ENCODE results near the gene PCA3. TPM values are rescaled to one million over a fixed set of nuclear protein-coding genes. Genes with fewer than 3 reads are reported as not detected.

The PCA3 gene
- total RNA-seq, 2 experiments from 2014 or later, result not detected

DNA sequence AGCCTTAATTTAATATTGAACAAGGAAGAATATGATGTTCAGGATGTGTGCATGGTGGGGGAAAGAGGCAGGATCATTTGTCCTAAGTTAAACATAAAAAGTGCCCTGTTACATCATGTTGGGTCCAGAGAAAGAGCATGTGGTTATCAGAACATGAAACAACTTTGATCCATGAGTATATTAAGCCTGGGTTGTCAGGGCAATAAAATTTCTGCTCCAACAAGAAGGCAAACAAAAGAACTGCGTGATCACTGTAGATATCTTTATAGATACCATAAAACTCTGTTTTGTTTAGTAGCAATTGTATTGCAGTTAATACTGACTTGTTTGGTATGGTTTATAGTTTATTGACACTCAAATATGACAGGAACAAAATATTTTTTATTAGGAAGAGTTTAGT is 35.2 kb downstream of the PCA3 start:
- Mint-ChIP-seq H3K27ac (no peak overlapping the region), H3K36me3 (ENCODE audit: low read depth) (no peaks in the 10 kb centered on the region), H3K27me3 (peaks cover 4% of the 10 kb centered on the region), H3K4me1 (no peaks in the 10 kb centered on the region), H3K9me3 (ENCODE audit: low read depth) (no peaks in the 10 kb centered on the region), H3K4me3 (no peak overlapping the region)
- no peak for ATAC-seq
- DNase-seq, result no peak
- ChIA-PET POLR2A (no interaction called here), CTCF (no interaction called here)
- intact Hi-C loops (cut with DNase I, micrococcal nuclease), result no loop called here

DNA sequence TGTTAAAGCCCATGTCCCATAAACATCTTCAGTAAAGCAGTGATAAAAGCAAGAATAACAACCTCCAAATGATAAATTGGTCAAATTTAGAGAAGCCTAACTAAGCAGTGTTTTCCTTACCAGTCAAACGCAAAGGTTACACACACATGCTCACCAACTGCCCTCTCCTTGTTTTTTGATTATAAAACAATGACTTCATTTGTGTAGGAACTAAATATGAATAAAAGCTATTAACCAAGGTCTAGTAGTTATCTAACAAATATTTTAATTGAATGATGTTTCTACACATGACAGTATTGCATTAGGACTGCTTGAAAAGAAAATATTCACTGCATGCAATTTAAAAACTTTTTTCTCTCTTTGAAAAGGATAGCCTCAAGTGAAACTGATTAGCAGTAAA is 36.7 kb downstream of the PCA3 start:
- DNase-seq (no peak), ATAC-seq (no peak)
- Mint-ChIP-seq H3K9me3 (ENCODE audit: low read depth) (no peaks in the 10 kb centered on the region), H3K27ac (no peak overlapping the region), H3K4me3 (no peak overlapping the region), H3K27me3 (peaks cover 4% of the 10 kb centered on the region), H3K4me1 (no peaks in the 10 kb centered on the region), H3K36me3 (ENCODE audit: low read depth) (no peaks in the 10 kb centered on the region)
- POLR2A ChIA-PET, result no interaction called here
- CTCF ChIA-PET, result interaction anchor here (1.3 kb wide), 1 partner anchor 10 kb away, joined by 9 read pairs; no protein-coding TSS in a partner anchor
- intact Hi-C loops (cut with DNase I, micrococcal nuclease), result no loop called here

DNA sequence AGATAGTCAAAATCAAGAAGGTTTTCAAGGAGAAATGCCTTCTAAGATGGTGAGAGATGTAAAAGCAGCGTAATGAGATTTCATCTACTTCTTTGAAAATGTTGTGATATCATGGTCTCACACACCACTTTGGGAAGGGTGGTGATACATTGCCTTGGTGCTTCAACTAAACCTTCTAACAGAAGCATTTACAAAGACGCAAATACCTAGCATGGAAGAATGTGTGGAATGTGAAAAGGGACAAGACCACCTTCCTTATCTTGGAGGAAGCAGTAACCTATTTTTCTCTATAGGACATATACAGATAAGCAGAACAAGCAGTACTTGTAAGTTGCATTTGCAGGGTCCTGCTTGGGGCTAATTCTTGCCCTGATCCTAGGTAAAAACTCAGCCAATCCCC is 38.8 kb downstream of the PCA3 start:
- DNase-seq (no peak), ATAC-seq (no peak)
- no peaks in the 10 kb centered on the region for H3K4me1 Mint-ChIP-seq
- ChIA-PET CTCF (interaction anchor here (0.7 kb wide), 1 partner anchor 193 kb away, joined by 3 read pairs; no protein-coding TSS in a partner anchor), POLR2A (no interaction called here)
- H3K4me3 Mint-ChIP-seq, result no peak overlapping the region
- H3K9me3 Mint-ChIP-seq (ENCODE audit: low read depth), result no peaks in the 10 kb centered on the region
- no peaks in the 10 kb centered on the region for H3K36me3 Mint-ChIP-seq (ENCODE audit: low read depth)
- H3K27me3 Mint-ChIP-seq, result peaks cover 2% of the 10 kb centered on the region
- intact Hi-C loops (cut with DNase I, micrococcal nuclease), result no loop called here
- no peak overlapping the region for H3K27ac Mint-ChIP-seq

DNA sequence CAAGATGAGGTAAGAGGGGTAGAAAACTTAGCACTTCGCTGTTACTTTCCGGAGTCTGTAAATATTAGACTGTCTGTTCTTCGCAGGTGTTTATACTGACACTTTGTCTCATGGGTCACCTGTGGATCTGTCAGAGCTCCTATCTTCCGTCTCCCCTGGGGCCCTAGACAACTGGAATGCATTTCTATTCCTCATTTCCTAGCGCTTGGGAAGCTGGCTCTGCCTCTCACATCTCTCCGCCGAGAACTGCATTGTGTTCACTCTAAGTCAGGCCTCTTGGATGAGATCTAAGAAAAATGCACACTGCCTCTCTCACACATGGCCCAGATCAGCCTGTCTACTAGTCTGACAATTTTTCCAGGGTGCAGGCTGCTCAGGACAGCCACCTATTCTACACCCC is 39.5 kb downstream of the PCA3 start:
- Mint-ChIP-seq H3K27ac (no peak overlapping the region), H3K9me3 (ENCODE audit: low read depth) (no peaks in the 10 kb centered on the region), H3K27me3 (peaks cover 7% of the 10 kb centered on the region), H3K36me3 (ENCODE audit: low read depth) (no peaks in the 10 kb centered on the region), H3K4me1 (no peaks in the 10 kb centered on the region), H3K4me3 (no peak overlapping the region)
- POLR2A ChIA-PET, result no interaction called here
- DNase-seq (no peak), ATAC-seq (no peak)
- CTCF ChIA-PET, result interaction anchor here (0.7 kb wide), 1 partner anchor 193 kb away, joined by 3 read pairs; no protein-coding TSS in a partner anchor
- intact Hi-C loops (cut with DNase I, micrococcal nuclease), result no loop called here

DNA sequence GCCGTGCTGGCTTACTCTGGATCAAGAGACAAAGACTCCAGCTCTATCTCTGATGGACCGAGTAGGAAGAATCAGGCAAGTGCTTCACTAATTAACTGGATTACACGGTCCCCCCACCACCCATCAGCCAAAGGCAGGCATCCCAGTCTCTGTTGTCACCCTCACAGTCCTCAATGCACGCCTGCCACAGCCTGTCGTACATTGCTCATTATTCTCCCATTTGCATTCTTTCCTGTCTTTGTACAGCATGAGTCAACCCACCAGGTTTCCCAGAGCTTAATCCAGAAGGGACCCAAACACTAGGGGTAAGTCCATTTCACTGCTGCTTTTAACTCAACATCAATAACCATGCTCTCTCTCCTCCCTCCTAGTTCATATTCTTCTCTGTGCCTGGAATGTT is 44.4 kb downstream of the PCA3 start:
- no peak for ATAC-seq
- no peaks in the 10 kb centered on the region for H3K4me1 Mint-ChIP-seq

DNA sequence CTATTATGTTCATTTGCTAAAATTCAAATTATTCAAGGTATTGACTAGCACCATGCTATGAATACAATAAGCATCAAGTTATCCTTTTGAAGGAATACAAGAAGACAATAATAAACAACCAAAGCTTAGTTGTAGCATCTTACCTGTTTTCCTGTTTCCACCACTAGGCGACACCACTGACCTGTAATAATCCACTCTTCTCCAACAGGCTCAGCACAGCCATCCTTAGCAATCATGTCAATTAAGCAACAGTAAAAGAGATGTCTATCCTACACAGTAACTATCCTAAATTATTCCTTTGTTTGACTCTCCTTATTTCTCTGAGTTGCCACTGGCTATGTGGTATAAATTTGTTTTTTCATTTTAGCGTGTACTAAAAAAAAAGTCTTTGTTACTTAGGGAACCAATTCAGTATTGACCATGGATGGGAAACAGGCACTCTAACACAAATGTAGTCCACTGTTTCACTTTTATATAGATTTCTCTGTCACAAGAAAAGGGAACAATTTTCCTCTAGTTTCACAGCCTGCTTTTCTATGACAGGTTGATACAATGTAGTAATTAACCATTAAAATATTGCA is 46.2 kb downstream of the PCA3 start:
- DNase-seq (peak; percentile 58), ATAC-seq (no peak)
- intact Hi-C loops (cut with DNase I, micrococcal nuclease), result loop anchor here (1.0 to 2.0 kb wide), 5 partner anchors 176 to 340 kb away; no protein-coding TSS in a partner anchor
- Mint-ChIP-seq H3K27me3 (peaks cover 13% of the 10 kb centered on the region), H3K27ac (no peak overlapping the region), H3K4me1 (no peaks in the 10 kb centered on the region), H3K36me3 (ENCODE audit: low read depth) (no peaks in the 10 kb centered on the region), H3K4me3 (no peak overlapping the region), H3K9me3 (ENCODE audit: low read depth) (no peaks in the 10 kb centered on the region)
- POLR2A ChIA-PET, result no interaction called here
- CTCF ChIA-PET, result interaction anchor here (0.6 to 3.7 kb wide), 10 partner anchors 9 to 342 kb away, joined by 3 to 19 read pairs (median 4); no protein-coding TSS in a partner anchor

More for the DNA sequence above, 44.4 kb downstream of the PCA3 start:
- H3K27ac Mint-ChIP-seq, result no peak overlapping the region
- H3K9me3 Mint-ChIP-seq (ENCODE audit: low read depth), result no peaks in the 10 kb centered on the region
- DNase-seq, result no peak
- intact Hi-C loops (cut with DNase I, micrococcal nuclease), result no loop called here
- no peaks in the 10 kb centered on the region for H3K36me3 Mint-ChIP-seq (ENCODE audit: low read depth)
- no peak overlapping the region for H3K4me3 Mint-ChIP-seq
- POLR2A ChIA-PET, result no interaction called here
- CTCF ChIA-PET, result interaction anchor here (0.8 to 3.7 kb wide), 2 partner anchors 187 to 342 kb away, joined by 5 to 19 read pairs; no protein-coding TSS in a partner anchor
- peaks cover 13% of the 10 kb centered on the region for H3K27me3 Mint-ChIP-seq

DNA sequence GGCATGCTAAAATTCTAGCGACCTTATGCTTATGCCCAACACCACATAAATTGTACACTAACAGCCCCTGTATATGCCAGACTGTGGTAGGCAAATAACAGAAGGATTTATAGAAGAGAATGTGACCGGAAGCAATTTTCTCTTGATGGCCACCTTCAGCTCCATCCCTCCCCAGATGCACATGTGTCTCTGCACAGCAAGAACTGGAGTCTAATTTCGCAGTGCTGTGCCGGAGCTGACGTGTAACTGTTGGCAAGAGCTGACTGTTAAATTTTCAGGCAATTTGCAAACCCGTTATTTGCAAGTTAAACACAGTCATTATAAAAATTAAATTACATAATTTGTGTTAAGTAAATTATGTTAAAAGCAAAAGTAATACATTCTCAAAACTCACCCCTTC is 48.4 kb downstream of the PCA3 start:
- ChIA-PET CTCF (interaction anchor here (0.6 to 2.2 kb wide), 4 partner anchors 9 to 338 kb away, joined by 3 to 8 read pairs (median 5); no protein-coding TSS in a partner anchor), POLR2A (no interaction called here)
- no peaks in the 10 kb centered on the region for H3K36me3 Mint-ChIP-seq (ENCODE audit: low read depth)
- no peak for ATAC-seq
- H3K27me3 Mint-ChIP-seq, result peaks cover 13% of the 10 kb centered on the region
- no peaks in the 10 kb centered on the region for H3K9me3 Mint-ChIP-seq (ENCODE audit: low read depth)
- no peak overlapping the region for H3K4me3 Mint-ChIP-seq
- H3K27ac Mint-ChIP-seq, result no peak overlapping the region
- intact Hi-C loops (cut with DNase I, micrococcal nuclease), result no loop called here
- DNase-seq, result no peak
- H3K4me1 Mint-ChIP-seq, result no peaks in the 10 kb centered on the region

DNA sequence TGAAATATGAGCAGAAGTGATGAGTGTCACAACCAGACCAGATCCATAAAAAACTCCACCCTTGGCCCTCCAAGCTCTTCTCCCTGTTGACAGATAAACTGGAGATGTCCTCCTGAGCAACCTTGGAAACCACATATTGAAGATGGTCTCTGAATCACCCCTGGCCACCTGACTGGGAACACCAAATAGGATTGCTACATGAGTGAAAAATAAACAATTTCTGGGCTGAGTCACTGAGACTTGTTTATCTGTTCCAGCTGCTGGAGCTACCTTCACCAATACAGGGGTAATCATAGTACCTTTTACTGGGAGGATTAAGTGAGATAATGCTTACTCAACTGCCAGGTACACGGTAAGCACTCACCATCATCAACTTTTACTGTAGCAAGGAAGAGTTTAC is 53.3 kb downstream of the PCA3 start:
- Mint-ChIP-seq H3K27ac (no peak overlapping the region), H3K4me3 (no peak overlapping the region), H3K9me3 (ENCODE audit: low read depth) (no peaks in the 10 kb centered on the region), H3K36me3 (ENCODE audit: low read depth) (no peaks in the 10 kb centered on the region), H3K4me1 (no peaks in the 10 kb centered on the region), H3K27me3 (peaks cover 3% of the 10 kb centered on the region)
- ATAC-seq (no peak), DNase-seq (no peak)
- CTCF ChIA-PET, result no interaction called here
- POLR2A ChIA-PET, result no interaction called here
- intact Hi-C loops (cut with DNase I, micrococcal nuclease), result no loop called here

DNA sequence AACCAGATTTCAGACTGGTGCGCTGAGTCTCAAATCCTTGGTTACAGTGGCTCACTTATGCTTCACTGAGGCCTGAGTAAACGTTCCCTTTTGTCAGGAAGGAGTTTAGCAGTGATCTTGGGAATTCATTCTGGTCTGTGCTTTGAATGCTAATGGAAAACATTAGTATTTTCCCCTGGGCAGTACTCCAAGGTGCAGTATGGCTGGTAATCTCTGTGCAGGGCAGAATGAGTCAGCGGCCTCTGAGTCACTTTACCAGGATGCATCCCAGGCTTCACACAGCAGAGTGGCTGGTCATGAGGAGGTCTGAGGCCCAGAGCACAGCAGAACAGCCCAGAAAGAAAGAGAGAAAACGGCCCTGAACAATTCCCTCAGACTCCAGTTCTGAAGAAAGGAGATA is 54.0 kb downstream of the PCA3 start:
- CTCF ChIA-PET, result interaction anchor here (0.6 kb wide), 1 partner anchor 333 kb away, joined by 3 read pairs; no protein-coding TSS in a partner anchor
- H3K4me1 Mint-ChIP-seq, result no peaks in the 10 kb centered on the region
- H3K27me3 Mint-ChIP-seq, result peaks cover 1% of the 10 kb centered on the region
- no peaks in the 10 kb centered on the region for H3K36me3 Mint-ChIP-seq (ENCODE audit: low read depth)
- H3K9me3 Mint-ChIP-seq (ENCODE audit: low read depth), result no peaks in the 10 kb centered on the region
- POLR2A ChIA-PET, result no interaction called here
- no peak overlapping the region for H3K4me3 Mint-ChIP-seq
- ATAC-seq (no peak), DNase-seq (no peak)
- no peak overlapping the region for H3K27ac Mint-ChIP-seq
- intact Hi-C loops (cut with DNase I, micrococcal nuclease), result no loop called here

DNA sequence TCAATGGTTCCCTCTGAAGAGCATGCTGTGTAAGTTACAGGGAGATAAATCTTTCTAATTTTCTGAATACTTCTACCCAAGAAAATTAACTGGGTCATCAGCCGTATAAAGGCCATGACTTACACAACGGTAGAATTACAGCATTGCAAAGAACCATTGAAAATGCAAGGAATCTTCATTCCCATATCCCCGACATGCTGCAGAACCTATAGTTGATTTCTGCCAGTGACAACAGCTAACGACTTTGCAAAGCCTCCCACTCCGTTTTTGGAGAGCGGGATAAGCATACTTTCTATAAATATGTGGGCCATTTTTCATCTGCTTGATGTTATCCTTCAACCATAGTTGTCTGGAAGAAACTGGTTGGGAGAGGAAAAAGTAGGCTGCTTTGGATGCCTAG is 56.2 kb downstream of the PCA3 start:
- Mint-ChIP-seq H3K27me3 (peaks cover 3% of the 10 kb centered on the region), H3K4me1 (no peaks in the 10 kb centered on the region), H3K4me3 (no peak overlapping the region), H3K27ac (no peak overlapping the region), H3K36me3 (ENCODE audit: low read depth) (no peaks in the 10 kb centered on the region), H3K9me3 (ENCODE audit: low read depth) (no peaks in the 10 kb centered on the region)
- ATAC-seq, result no peak
- intact Hi-C loops (cut with DNase I, micrococcal nuclease), result no loop called here
- DNase-seq, result no peak
- ChIA-PET CTCF (interaction anchor here (1.8 kb wide), 1 partner anchor 8 kb away, joined by 7 read pairs; no protein-coding TSS in a partner anchor), POLR2A (interaction anchor here (0.7 kb wide), 1 partner anchor 85 kb away, joined by 3 read pairs; no protein-coding TSS in a partner anchor)

DNA sequence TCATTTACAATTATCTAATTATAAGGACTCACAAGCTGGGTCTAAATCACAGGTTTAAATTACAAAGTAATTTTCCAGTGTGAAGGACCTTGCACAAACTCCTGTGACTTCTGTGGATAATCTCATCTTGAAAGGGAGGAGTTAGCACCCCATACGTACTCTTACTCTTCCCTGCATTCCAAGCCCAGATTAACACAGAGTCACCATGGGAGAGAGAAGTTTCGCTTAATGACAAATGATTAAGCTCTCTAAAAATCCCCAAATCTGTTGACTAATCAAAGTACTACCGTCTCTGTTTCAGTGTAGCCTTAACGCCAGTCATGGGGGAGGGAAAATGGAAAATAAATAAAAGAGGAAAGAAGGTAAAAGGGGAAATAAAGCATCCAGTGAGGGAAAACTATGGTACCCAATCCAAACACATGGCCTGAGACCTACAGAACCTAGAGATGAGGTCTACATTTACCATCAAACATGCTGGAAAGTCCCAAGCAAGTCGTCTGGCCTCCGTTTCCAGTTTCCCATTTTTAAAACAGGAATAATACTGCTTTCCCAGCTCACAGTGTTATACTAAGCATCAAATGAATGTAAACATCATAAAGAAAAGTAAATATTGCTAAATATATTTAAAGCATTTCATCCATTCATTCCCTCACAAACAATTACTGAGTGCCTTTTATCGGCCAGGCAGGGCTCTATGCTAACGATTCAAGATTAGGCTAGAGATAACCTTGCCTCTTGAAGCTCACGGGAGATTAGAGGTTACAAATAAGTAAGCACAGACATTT is 63.2 kb downstream of the PCA3 start:
- POLR2A ChIA-PET, result no interaction called here
- H3K36me3 Mint-ChIP-seq (ENCODE audit: low read depth), result no peaks in the 10 kb centered on the region
- no peak overlapping the region for H3K4me3 Mint-ChIP-seq
- no peak for DNase-seq
- intact Hi-C loops (cut with DNase I, micrococcal nuclease), result no loop called here
- H3K4me1 Mint-ChIP-seq, result no peaks in the 10 kb centered on the region
- peaks cover 14% of the 10 kb centered on the region for H3K27me3 Mint-ChIP-seq
- no peak overlapping the region for H3K27ac Mint-ChIP-seq
- H3K9me3 Mint-ChIP-seq (ENCODE audit: low read depth), result peaks cover 2% of the 10 kb centered on the region
- CTCF ChIA-PET, result interaction anchor here (1.4 kb wide), 1 partner anchor 169 kb away, joined by 4 read pairs; no protein-coding TSS in a partner anchor
- no peak for ATAC-seq

DNA sequence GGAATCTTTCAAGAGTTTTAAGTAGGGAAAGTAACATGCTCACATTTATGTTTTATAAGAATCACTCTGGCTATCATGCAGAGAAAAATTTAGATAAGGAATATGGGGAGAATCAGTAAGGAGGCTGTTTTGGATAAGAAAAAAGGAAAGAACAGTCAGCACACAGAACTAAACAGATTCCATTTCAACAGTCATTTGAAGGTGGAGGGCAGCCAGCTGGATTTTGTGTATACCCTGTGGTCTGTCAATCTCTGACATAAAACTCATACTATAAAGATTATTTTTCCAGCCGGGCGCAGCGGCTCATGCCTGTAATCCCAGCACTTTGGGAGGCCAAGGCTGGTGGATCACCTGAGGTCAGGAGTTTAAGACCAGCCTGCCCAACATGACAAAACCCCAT is 64.2 kb downstream of the PCA3 start:
- Mint-ChIP-seq H3K9me3 (ENCODE audit: low read depth) (peaks cover 2% of the 10 kb centered on the region), H3K4me3 (no peak overlapping the region), H3K4me1 (no peaks in the 10 kb centered on the region), H3K36me3 (ENCODE audit: low read depth) (no peaks in the 10 kb centered on the region), H3K27me3 (peaks cover 14% of the 10 kb centered on the region), H3K27ac (no peak overlapping the region)
- DNase-seq (no peak), ATAC-seq (no peak)
- CTCF ChIA-PET, result no interaction called here
- POLR2A ChIA-PET, result no interaction called here
- intact Hi-C loops (cut with DNase I, micrococcal nuclease), result no loop called here
